Measurements from ENCODE around the gene AGMAT.

DNA sequence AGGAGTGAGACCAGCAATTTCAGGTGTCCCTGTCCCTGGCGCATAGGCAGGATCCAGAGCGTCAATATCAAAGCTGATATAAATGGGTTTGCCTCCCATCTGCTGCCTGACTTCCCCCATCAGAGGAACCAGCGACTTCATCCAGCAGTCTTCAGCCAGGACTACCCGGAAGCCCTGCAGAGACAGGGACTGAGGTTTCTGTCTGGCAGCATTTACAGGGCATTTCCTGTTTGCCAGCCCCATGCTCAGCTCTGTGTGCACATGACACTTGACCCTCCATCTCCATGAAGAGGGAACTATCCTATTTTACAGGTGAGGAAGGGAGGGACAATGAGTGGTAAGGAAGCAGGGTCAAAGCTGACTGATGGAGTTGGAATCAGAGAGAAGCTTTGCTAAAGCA, 7.2 kb downstream of the AGMAT start:
- no peak for TF ChIP-seq EZH2 (optimal IDR thresholded peaks at IDR 0.05; ENCODE audit: low read depth, low read length)
- TF ChIP-seq, protein P1, sequence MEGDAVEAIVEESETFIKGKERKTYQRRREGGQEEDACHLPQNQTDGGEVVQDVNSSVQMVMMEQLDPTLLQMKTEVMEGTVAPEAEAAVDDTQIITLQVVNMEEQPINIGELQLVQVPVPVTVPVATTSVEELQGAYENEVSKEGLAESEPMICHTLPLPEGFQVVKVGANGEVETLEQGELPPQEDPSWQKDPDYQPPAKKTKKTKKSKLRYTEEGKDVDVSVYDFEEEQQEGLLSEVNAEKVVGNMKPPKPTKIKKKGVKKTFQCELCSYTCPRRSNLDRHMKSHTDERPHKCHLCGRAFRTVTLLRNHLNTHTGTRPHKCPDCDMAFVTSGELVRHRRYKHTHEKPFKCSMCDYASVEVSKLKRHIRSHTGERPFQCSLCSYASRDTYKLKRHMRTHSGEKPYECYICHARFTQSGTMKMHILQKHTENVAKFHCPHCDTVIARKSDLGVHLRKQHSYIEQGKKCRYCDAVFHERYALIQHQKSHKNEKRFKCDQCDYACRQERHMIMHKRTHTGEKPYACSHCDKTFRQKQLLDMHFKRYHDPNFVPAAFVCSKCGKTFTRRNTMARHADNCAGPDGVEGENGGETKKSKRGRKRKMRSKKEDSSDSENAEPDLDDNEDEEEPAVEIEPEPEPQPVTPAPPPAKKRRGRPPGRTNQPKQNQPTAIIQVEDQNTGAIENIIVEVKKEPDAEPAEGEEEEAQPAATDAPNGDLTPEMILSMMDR (IDR thresholded peaks at IDR 0.05; ENCODE audit: low read length), result no peak
- TF ChIP-seq EZH2phosphoT487 (IDR thresholded peaks at IDR 0.05; ENCODE audit: low read length), result no peak

Measured in MM.1S (cell line).